Measurements from ENCODE around the gene MUSTN1.

MUSTN1 gene

GRCh38 chr3:52845157-52845556, 10.3 kb upstream of the MUSTN1 start:
- H3K9me2 ChIP-seq (ENCODE audit: low read depth, low read length): no peaks in the 10 kb centered on the region
- no peaks in the 10 kb centered on the region for H4K20me1 ChIP-seq (ENCODE audit: insufficient read depth, low read length)
- H3K4me2 ChIP-seq (ENCODE audit: low read length): no peak overlapping the region
- H3K27me3 ChIP-seq (ENCODE audit: insufficient read depth, low read length): no peaks in the 10 kb centered on the region
- no peak overlapping the region for H3K27ac ChIP-seq (ENCODE audit: low read depth, low read length, poor library complexity, severe bottlenecking)
- H3K4me3 ChIP-seq (ENCODE audit: low read depth, low read length, poor library complexity, severe bottlenecking): no peak overlapping the region
- H3F3A ChIP-seq (ENCODE audit: insufficient read depth, low read length): no peaks in the 10 kb centered on the region
- TF ChIP-seq EZH2 (IDR thresholded peaks at IDR 0.05; ENCODE audit: borderline replicate concordance, low read length) (no peak), CTCF (IDR thresholded peaks at IDR 0.05; ENCODE audit: low read length) (no peak)
- H3K4me1 ChIP-seq (ENCODE audit: insufficient read depth, low read length, severe bottlenecking): no peaks in the 10 kb centered on the region
- peaks cover 25% of the 10 kb centered on the region; the same call in 1 of the 2 replicates for H3K36me3 ChIP-seq (ENCODE audit: insufficient read depth, low read length)
- no peaks in the 10 kb centered on the region for H3K79me2 ChIP-seq (ENCODE audit: insufficient read depth, low read length)
- no peaks in the 10 kb centered on the region for H3K9me3 ChIP-seq (ENCODE audit: low read length)
- H3K9ac ChIP-seq (ENCODE audit: low read length): no peak overlapping the region
- H2AFZ ChIP-seq (ENCODE audit: low read length): no peak overlapping the region

- H3K9me3 ChIP-seq (ENCODE audit: low read length): no peaks in the 10 kb centered on the region
- H3K4me1 ChIP-seq (ENCODE audit: insufficient read depth, low read length, severe bottlenecking): no peaks in the 10 kb centered on the region
- no peak overlapping the region for H3K9ac ChIP-seq (ENCODE audit: low read length)
- no peaks in the 10 kb centered on the region for H3K79me2 ChIP-seq (ENCODE audit: insufficient read depth, low read length)
- no peak overlapping the region for H3K4me3 ChIP-seq (ENCODE audit: low read depth, low read length, poor library complexity, severe bottlenecking)
- TF ChIP-seq EZH2 (IDR thresholded peaks at IDR 0.05; ENCODE audit: borderline replicate concordance, low read length) (no peak), CTCF (IDR thresholded peaks at IDR 0.05; ENCODE audit: low read length) (no peak)
- no peaks in the 10 kb centered on the region for H3K9me2 ChIP-seq (ENCODE audit: low read depth, low read length)
- H3K36me3 ChIP-seq (ENCODE audit: insufficient read depth, low read length): peaks cover 25% of the 10 kb centered on the region; the same call in 1 of the 2 replicates
- no peaks in the 10 kb centered on the region for H4K20me1 ChIP-seq (ENCODE audit: insufficient read depth, low read length)
- no peak overlapping the region for H3K27ac ChIP-seq (ENCODE audit: low read depth, low read length, poor library complexity, severe bottlenecking)
- no peaks in the 10 kb centered on the region for H3F3A ChIP-seq (ENCODE audit: insufficient read depth, low read length)
- no peaks in the 10 kb centered on the region for H3K27me3 ChIP-seq (ENCODE audit: insufficient read depth, low read length)
- H2AFZ ChIP-seq (ENCODE audit: low read length): no peak overlapping the region
- no peak overlapping the region for H3K4me2 ChIP-seq (ENCODE audit: low read length)
Observed at GRCh38 chr3:52844290-52844975, 9.6 kb upstream of the MUSTN1 start.

GRCh38 chr3:52843881-52844280, 9.1 kb upstream of the MUSTN1 start:
- H3K9me3 ChIP-seq (ENCODE audit: low read length): no peaks in the 10 kb centered on the region
- H3K9ac ChIP-seq (ENCODE audit: low read length): no peak overlapping the region
- TF ChIP-seq CTCF (IDR thresholded peaks at IDR 0.05; ENCODE audit: low read length): no peak
- no peak for TF ChIP-seq EZH2 (IDR thresholded peaks at IDR 0.05; ENCODE audit: borderline replicate concordance, low read length)
- no peaks in the 10 kb centered on the region for H3K79me2 ChIP-seq (ENCODE audit: insufficient read depth, low read length)
- no peaks in the 10 kb centered on the region for H3F3A ChIP-seq (ENCODE audit: insufficient read depth, low read length)
- no peak overlapping the region for H3K4me3 ChIP-seq (ENCODE audit: low read depth, low read length, poor library complexity, severe bottlenecking)
- H3K27ac ChIP-seq (ENCODE audit: low read depth, low read length, poor library complexity, severe bottlenecking): no peak overlapping the region
- H3K27me3 ChIP-seq (ENCODE audit: insufficient read depth, low read length): no peaks in the 10 kb centered on the region
- H2AFZ ChIP-seq (ENCODE audit: low read length): no peak overlapping the region
- no peaks in the 10 kb centered on the region for H3K9me2 ChIP-seq (ENCODE audit: low read depth, low read length)
- no peaks in the 10 kb centered on the region for H4K20me1 ChIP-seq (ENCODE audit: insufficient read depth, low read length)
- H3K4me2 ChIP-seq (ENCODE audit: low read length): no peak overlapping the region
- H3K36me3 ChIP-seq (ENCODE audit: insufficient read depth, low read length): peaks cover 24% of the 10 kb centered on the region; the same call in 1 of the 2 replicates
- H3K4me1 ChIP-seq (ENCODE audit: insufficient read depth, low read length, severe bottlenecking): no peaks in the 10 kb centered on the region
